ENCODE measurements around the gene IL34.

- TF ChIP-seq CTCF (IDR thresholded peaks at IDR 0.05; ENCODE audit: borderline replicate concordance, extremely low read depth, low read length, poor library complexity, severe bottlenecking) (no peak), EZH2 (IDR thresholded peaks at IDR 0.05; ENCODE audit: borderline replicate concordance, low read depth, low read length, severe bottlenecking) (no peak)
Measured at GRCh38 chr16:70687671-70688245, 41.4 kb downstream of the IL34 start.
